ENCODE measurements around the gene LRIT2.

DNA sequence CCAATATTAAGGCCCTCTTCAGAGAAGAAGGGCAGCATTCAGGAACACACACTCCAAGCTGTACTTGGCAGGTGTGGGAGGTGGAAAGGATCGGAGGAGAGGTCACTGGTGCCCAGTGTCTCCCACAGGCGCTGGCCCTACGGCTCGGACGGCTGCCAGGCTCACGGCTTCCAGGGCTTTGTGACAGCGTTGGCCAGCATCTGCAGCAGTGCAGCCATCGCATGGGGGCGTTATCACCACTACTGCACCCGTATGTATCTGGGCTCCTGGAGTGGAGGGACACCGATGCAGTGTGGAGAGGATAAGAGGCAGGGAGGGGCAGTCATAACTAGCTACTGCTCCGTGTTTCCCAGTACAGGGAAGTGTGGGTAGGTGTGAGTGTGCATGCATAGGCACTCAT lies 23.4 kb upstream of the LRIT2 start:
- TF ChIP-seq, protein P1, sequence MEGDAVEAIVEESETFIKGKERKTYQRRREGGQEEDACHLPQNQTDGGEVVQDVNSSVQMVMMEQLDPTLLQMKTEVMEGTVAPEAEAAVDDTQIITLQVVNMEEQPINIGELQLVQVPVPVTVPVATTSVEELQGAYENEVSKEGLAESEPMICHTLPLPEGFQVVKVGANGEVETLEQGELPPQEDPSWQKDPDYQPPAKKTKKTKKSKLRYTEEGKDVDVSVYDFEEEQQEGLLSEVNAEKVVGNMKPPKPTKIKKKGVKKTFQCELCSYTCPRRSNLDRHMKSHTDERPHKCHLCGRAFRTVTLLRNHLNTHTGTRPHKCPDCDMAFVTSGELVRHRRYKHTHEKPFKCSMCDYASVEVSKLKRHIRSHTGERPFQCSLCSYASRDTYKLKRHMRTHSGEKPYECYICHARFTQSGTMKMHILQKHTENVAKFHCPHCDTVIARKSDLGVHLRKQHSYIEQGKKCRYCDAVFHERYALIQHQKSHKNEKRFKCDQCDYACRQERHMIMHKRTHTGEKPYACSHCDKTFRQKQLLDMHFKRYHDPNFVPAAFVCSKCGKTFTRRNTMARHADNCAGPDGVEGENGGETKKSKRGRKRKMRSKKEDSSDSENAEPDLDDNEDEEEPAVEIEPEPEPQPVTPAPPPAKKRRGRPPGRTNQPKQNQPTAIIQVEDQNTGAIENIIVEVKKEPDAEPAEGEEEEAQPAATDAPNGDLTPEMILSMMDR (IDR thresholded peaks at IDR 0.05; ENCODE audit: poor library complexity, severe bottlenecking), result no peak
- no peak for TF ChIP-seq POLR2AphosphoS5 (IDR thresholded peaks at IDR 0.05)

Data from neural cell (in vitro differentiated cells).